Keratinocyte (primary cell): ENCODE results near the gene REEP6.
A peak's percentile ranks its signal among the peaks of the same experiment; 100 is the strongest.

Experiments used
- EZH2 ChIP-seq: IDR thresholded peaks from one replicate; pipeline ENCODE4 v1.6.1; 2012; ENCODE audit warnings: inconsistent platforms, mild to moderate bottlenecking, low read length, moderate library complexity
- TF ChIP-seq, protein P1 (sequence below), 3 experiments: IDR thresholded peaks in 1 of 3; conservative IDR thresholded peaks in 1 of 3; optimal IDR thresholded peaks in 1 of 3; 2 replicates in 2 of 3; 3 replicates in 1 of 3; pipeline versions ENCODE3 to v1.5.1; 2011; ENCODE audit warnings: low read length in 3 of 3, mild to moderate bottlenecking in 3 of 3, moderate library complexity in 2 of 3, control low read depth in 1 of 3, inconsistent platforms in 1 of 3; ENCODE audit not compliant: insufficient read depth in 2 of 3; ENCODE audit errors: extremely low read depth in 1 of 3

DNA sequence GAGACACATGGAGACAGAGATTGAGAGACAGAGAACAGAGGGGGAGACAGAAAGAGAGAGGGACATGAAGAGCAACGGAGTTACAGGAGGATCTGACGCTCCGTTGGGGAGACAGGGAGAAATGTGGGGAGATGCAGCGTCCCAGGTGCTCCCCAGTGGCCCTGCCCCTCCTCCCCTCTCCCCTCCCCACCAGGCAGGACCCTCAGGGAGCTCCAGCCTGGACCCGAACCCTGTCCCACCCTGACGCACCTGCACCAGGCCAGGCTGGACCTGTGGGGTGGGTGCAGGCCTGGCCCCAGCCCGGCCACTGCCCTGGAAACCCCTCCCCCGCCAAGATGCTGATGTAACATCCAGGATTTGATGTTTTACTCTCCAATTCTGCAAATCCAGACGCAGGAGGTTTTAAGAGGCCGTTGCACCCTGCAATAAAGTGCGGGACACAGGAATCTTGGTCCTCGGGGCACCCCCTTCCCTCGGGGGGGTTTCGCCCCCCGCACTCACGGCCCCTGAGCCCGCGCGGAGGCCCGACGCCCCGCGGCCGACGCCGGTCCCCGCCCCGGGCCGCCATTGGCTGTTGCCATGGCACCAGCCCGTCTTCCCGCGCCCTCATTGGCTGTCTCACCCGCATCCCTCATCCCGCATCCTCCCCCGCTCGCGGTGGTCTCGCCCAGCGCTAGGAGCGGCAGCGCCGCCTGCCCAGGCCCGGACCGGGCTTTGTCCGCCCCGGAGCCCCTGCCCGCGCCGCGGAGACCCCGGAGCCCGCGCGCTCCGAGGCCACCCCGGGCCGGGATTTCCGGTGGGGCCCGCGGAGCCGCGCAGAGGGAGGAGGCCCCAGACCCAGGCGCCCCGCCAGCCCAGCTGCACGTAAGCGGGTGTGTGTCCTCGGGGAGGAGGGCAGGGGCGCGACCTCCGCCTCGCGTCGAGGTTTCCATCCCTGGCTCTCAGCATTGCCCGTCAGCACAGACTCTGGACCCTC lies 41.2 kb upstream of the REEP6 start, which contains the start of gene APC2:
- TF ChIP-seq, protein P1, sequence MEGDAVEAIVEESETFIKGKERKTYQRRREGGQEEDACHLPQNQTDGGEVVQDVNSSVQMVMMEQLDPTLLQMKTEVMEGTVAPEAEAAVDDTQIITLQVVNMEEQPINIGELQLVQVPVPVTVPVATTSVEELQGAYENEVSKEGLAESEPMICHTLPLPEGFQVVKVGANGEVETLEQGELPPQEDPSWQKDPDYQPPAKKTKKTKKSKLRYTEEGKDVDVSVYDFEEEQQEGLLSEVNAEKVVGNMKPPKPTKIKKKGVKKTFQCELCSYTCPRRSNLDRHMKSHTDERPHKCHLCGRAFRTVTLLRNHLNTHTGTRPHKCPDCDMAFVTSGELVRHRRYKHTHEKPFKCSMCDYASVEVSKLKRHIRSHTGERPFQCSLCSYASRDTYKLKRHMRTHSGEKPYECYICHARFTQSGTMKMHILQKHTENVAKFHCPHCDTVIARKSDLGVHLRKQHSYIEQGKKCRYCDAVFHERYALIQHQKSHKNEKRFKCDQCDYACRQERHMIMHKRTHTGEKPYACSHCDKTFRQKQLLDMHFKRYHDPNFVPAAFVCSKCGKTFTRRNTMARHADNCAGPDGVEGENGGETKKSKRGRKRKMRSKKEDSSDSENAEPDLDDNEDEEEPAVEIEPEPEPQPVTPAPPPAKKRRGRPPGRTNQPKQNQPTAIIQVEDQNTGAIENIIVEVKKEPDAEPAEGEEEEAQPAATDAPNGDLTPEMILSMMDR (optimal IDR thresholded peaks at IDR 0.05 in 1 of 3, IDR thresholded peaks at IDR 0.05 in 1 of 3, conservative IDR thresholded peaks at IDR 0.05 in 1 of 3; ENCODE audit: extremely low read depth in 1 of 3, insufficient read depth in 2 of 3, low read length in 3 of 3): no peak
- TF ChIP-seq EZH2: peak; percentile 62
